Type B pancreatic cell (in vitro differentiated cells): ENCODE data around the gene ZNF207. TPM values are rescaled to one million over a fixed set of nuclear protein-coding genes. Genes with fewer than 3 reads are reported as not detected.
"Not testable (repeated sequence)": the region's sequence is repeated elsewhere in the genome, so short reads cannot be mapped to it uniquely, and the experiment has no call there.

Experiments used
- DNase-seq: peaks from one replicate; pipeline ENCODE4 v3.0.0; 2021; ENCODE audit warnings: mixed read lengths; ENCODE audit not compliant: unreplicated experiment; ENCODE audit errors: extremely low spot score
- H3K27ac Mint-ChIP-seq: 2 replicates; pipeline ENCODE4 v1.8.0; 2021; ENCODE audit warnings: mild to moderate bottlenecking, mixed read lengths
- H3K27me3 Mint-ChIP-seq: 2 replicates; pipeline ENCODE4 v1.8.0; 2021; ENCODE audit warnings: mixed read lengths
- H3K36me3 Mint-ChIP-seq: 2 replicates; pipeline ENCODE4 v1.8.0; 2021; ENCODE audit warnings: mixed read lengths
- H3K4me1 Mint-ChIP-seq: one replicate; pipeline ENCODE4 v1.8.0; 2021; ENCODE audit warnings: mixed read lengths; ENCODE audit not compliant: unreplicated experiment
- H3K4me3 Mint-ChIP-seq: 2 replicates; pipeline ENCODE4 v1.8.0; 2021; ENCODE audit warnings: mild to moderate bottlenecking, mixed read lengths
- H3K9me3 Mint-ChIP-seq: 2 replicates; pipeline ENCODE4 v1.8.0; 2021; ENCODE audit warnings: mixed read lengths
- CTCF ChIP-seq: fragments of 200-600 bp; sonication (generic); conservative IDR thresholded peaks from 2 replicates; pipeline ENCODE4 v1.5.0; 2021; ENCODE audit warnings: antibody characterized with exemption, mild to moderate bottlenecking
- total RNA-seq: library from RNA; stranded (reverse); gene quantifications from 2 replicates; pipeline ENCODE4 v1.2.1, GENCODE V29; 2021; ENCODE audit warnings: low replicate concordance

ZNF207 gene
- total RNA-seq, 1 donor from 2014 or later: 206 TPM

DNA sequence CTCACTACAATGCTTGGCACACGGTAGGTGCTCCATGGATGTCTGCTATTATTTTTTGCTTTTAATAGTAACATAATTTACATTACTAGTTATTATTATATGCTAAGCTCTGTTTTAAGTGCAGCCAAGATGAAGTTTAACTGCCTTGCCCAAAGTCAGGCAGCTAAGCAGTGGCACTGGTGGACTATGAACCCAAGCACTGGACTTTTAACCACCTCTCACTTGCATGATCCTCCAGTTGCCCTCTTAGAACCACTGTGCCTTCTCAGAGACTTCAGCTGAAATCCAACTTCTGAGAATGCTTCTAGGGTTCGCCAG lies 1.5 kb upstream of the ZNF207 start:
- TF ChIP-seq CTCF: no peak
- Mint-ChIP-seq H3K36me3 (peaks cover 24% of the 10 kb centered on the region), H3K27me3 (no peaks in the 10 kb centered on the region), H3K9me3 (no peaks in the 10 kb centered on the region), H3K27ac (no peak overlapping the region), H3K4me1 (peaks cover 14% of the 10 kb centered on the region), H3K4me3 (peak overlapping the region; percentile 74)
- DNase-seq: no peak

DNA sequence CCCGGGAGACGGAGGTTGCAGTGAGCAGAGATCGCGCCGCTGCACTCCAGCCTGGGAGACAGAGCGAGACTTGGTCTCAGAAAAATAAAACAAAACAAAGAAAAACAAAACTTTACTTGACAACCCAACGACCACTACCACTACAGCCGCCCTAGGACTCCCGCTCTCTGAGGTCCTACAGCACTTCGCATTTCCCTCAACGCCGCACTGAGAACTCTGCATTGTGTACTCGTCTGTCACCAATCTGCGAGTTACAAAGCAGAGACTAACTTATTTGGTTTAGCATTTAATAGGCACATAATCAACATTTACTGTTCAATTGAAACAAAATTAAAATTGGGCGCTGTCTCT lies 479 bp upstream of the ZNF207 start:
- Mint-ChIP-seq H3K9me3 (no peaks in the 10 kb centered on the region), H3K36me3 (peaks cover 24% of the 10 kb centered on the region), H3K27ac (peak overlapping the region; percentile 100), H3K27me3 (no peaks in the 10 kb centered on the region), H3K4me1 (peaks cover 14% of the 10 kb centered on the region), H3K4me3 (peak overlapping the region; percentile 99)
- no peak for DNase-seq
- TF ChIP-seq CTCF: no peak

DNA sequence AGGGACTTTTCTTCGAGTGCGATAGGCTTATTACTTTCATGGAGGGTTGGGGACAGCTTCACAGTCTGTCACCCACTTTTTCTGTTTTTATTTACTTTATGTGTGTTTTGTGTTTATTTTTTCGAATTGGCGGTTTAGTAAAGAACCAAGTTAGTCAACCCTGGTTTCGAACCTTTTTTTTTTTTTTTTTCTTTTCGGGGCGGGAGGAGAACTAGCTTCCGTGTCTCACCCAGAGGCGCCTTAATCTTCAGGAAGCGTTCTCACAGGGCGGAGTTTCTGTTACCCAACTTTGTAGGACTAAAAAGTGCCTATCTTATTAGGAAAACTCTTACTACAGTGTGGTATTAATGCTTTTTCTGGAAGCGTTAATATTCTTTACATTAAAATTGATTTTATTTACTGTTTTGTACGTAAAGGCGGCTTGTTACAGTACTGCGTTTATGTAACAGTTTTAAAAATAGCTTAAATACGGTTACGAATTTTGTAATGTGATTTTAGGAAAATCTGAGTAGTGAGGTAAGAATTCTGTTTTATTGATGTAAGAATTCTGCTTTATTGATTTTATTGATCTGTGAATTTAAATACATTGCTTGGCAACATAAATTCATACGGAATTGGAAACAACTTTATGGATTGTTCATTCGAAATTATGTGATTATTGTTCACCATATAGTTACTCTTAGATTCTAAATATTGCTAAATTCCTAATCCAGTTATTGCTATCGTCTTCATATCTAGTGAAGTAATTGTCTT lies 885 bp downstream of the ZNF207 start:
- no peaks in the 10 kb centered on the region for H3K9me3 Mint-ChIP-seq
- DNase-seq: no peak
- TF ChIP-seq CTCF: peak; percentile 28

GRCh38 chr17:32352734-32353133 lies 2.8 kb downstream of the ZNF207 start:
- not testable (repeated sequence) for H3K27me3 Mint-ChIP-seq, H3K9me3 Mint-ChIP-seq, DNase-seq
- Mint-ChIP-seq H3K27ac (peak overlapping the region; percentile 46), H3K36me3 (peaks cover 36% of the 10 kb centered on the region), H3K4me1 (peaks cover 32% of the 10 kb centered on the region), H3K4me3 (peak overlapping the region; percentile 99)

More for the DNA sequence above, 885 bp downstream of the ZNF207 start:
- H3K4me3 Mint-ChIP-seq: peak overlapping the region; percentile 99
- H3K27me3 Mint-ChIP-seq: no peaks in the 10 kb centered on the region
- H3K36me3 Mint-ChIP-seq: peaks cover 36% of the 10 kb centered on the region
- H3K4me1 Mint-ChIP-seq: peaks cover 26% of the 10 kb centered on the region
- peak overlapping the region; percentile 100 for H3K27ac Mint-ChIP-seq

DNA sequence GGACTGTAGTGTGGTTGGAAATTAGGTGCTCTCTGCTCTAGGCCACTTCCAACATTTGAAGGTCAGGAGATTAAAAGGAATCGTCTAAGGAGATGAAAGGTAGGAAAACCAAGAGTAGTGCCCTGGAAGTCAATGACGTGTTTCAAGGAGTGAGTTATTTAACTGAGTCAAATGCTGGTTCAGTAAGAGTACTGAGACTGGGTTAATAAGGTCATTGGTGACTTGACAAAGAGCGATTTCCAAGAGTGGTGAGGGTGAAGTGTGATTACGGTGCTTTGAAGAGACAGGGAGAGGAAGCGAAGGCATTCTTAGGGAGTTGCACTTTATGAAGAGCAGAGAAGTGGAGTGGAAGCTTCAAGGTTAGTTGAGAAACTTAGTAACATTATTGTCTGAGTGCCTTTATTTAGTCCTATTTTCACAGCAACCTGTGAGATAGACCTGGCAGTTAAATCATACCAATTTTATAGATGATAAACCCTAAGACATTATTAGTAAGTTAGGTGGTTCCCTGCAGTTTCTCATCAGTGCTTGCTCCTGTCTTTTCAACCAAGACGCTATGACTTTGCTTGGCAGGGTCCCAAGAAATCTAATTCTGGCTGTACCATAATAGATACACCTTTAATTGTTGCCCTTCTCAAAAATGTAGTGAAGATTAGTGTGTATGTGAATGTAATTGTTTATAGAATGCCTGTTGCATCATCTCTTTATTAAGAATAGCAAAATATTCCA lies 5.9 kb downstream of the ZNF207 start:
- Mint-ChIP-seq H3K9me3 (no peaks in the 10 kb centered on the region), H3K36me3 (peaks cover 32% of the 10 kb centered on the region), H3K27me3 (no peaks in the 10 kb centered on the region), H3K4me1 (peaks cover 28% of the 10 kb centered on the region), H3K4me3 (peak overlapping the region; percentile 36), H3K27ac (peak overlapping the region; percentile 29)
- DNase-seq: no peak
- TF ChIP-seq CTCF: no peak

GRCh38 chr17:32356378-32356743 lies 6.4 kb downstream of the ZNF207 start:
- no peaks in the 10 kb centered on the region for H3K9me3 Mint-ChIP-seq
- H3K4me3 Mint-ChIP-seq: no peak overlapping the region
- no peak for TF ChIP-seq CTCF
- no peak for DNase-seq
- H3K27ac Mint-ChIP-seq: no peak overlapping the region
- no peaks in the 10 kb centered on the region for H3K27me3 Mint-ChIP-seq
- peaks cover 33% of the 10 kb centered on the region for H3K36me3 Mint-ChIP-seq
- H3K4me1 Mint-ChIP-seq: peaks cover 28% of the 10 kb centered on the region
